H1 (cell line): ENCODE data around the gene DNAH12. TPM values are rescaled to one million over a fixed set of nuclear protein-coding genes. Genes with fewer than 3 reads are reported as not detected.

ENCODE experiments used
- CTCF ChIA-PET: fragments of 300-600 bp; sonication (Branson Sonifier 250); formaldehyde crosslinking; loops from one replicate; lab custom pipeline; 2021; ENCODE audit not compliant: partially characterized antibody; lab: Charles Lee
- POLR2A ChIA-PET: fragments of 300-600 bp; sonication (Branson Sonifier 250); formaldehyde crosslinking; loops from one replicate; lab custom pipeline; 2021; ENCODE audit warnings: inconsistent platforms; ENCODE audit not compliant: partially characterized antibody; lab: Charles Lee
- DNase-seq, 2 experiments: peaks; one replicate each; pipeline versions ENCODE4 v3.0.0 to v3.0.0-alpha.2; 2010 to 2022; ENCODE audit warnings: low spot score in 2 of 2, low read depth in 1 of 2, mixed read lengths in 1 of 2
- FAIRE-seq: peaks from 2 replicates; lab custom pipeline; 2011; peaks lifted over from hg19 to GRCh38; lab: Jason Lieb, UNC
- H2AFZ ChIP-seq: 2 replicates; pipeline ENCODE4 v1.8.1; 2012; ENCODE audit warnings: low read length, inconsistent platforms
- H2AK5ac ChIP-seq: 2 replicates; pipeline ENCODE4 v1.6.1; 2013; ENCODE audit warnings: low read depth, low read length
- H2BK120ac ChIP-seq: replicated peaks from 2 replicates; pipeline ENCODE3; 2013; ENCODE audit warnings: low read depth, low read length, inconsistent platforms
- H2BK12ac ChIP-seq: 2 replicates; pipeline ENCODE4 v1.6.1; 2013; ENCODE audit warnings: low read depth, low read length
- H2BK15ac ChIP-seq: 2 replicates; pipeline ENCODE4 v1.6.1; 2013; ENCODE audit warnings: low read length
- H2BK20ac ChIP-seq: 2 replicates; pipeline ENCODE4 v1.6.1; 2013; ENCODE audit warnings: low read length
- H2BK5ac ChIP-seq: 2 replicates; pipeline ENCODE4 v1.6.1; 2013; ENCODE audit warnings: low read depth, low read length
- H3K14ac ChIP-seq: 2 replicates; pipeline ENCODE4 v1.6.1; 2013; ENCODE audit warnings: inconsistent platforms; ENCODE audit not compliant: insufficient read length
- H3K18ac ChIP-seq: 2 replicates; pipeline ENCODE4 v1.6.1; 2013; ENCODE audit warnings: low read length; ENCODE audit errors: extremely low read depth
- H3K23ac ChIP-seq: 2 replicates; pipeline ENCODE4 v1.6.1; 2013; ENCODE audit warnings: inconsistent platforms; ENCODE audit not compliant: insufficient read length
- H3K23me2 ChIP-seq: 2 replicates; pipeline ENCODE4 v1.6.1; 2013; ENCODE audit warnings: low read depth, low read length
- H3K27ac ChIP-seq: 2 replicates; pipeline ENCODE4 v1.6.1; 2011; ENCODE audit warnings: low read depth, low read length, inconsistent platforms
- H3K27me3 ChIP-seq, 4 experiments: replicated peaks in 1 of 4; 1 replicate in 1 of 4; 2 replicates in 3 of 4; pipeline versions ENCODE4 v1.6.1 to v1.8.1; 2011 to 2013; ENCODE audit warnings: low read length in 3 of 4, mild to moderate bottlenecking in 3 of 4, inconsistent platforms in 2 of 4, mixed read lengths in 2 of 4, moderate library complexity in 1 of 4; ENCODE audit not compliant: control insufficient read depth in 3 of 4, insufficient read depth in 3 of 4; ENCODE audit errors: extremely low read depth in 1 of 4
- H3K36me3 ChIP-seq, 4 experiments: 2 replicates each; pipeline versions ENCODE4 v1.6.1 to v1.8.1; 2011 to 2013; ENCODE audit warnings: mild to moderate bottlenecking in 4 of 4, low read length in 3 of 4, moderate library complexity in 2 of 4, control low read depth in 1 of 4, inconsistent platforms in 1 of 4; ENCODE audit not compliant: insufficient read depth in 4 of 4, control insufficient read depth in 2 of 4
- H3K4ac ChIP-seq: replicated peaks from 2 replicates; pipeline ENCODE3; 2013; ENCODE audit warnings: low read length, low read depth, mixed read lengths, inconsistent platforms; ENCODE audit not compliant: insufficient read length
- H3K4me1 ChIP-seq, 4 experiments: replicated peaks in 1 of 4; 1 replicate in 1 of 4; 2 replicates in 3 of 4; pipeline versions ENCODE4 v1.6.1 to v1.8.1; 2011 to 2013; ENCODE audit warnings: low read length in 3 of 4, inconsistent platforms in 2 of 4, mixed read lengths in 1 of 4; ENCODE audit not compliant: insufficient read depth in 4 of 4, control insufficient read depth in 3 of 4
- H3K4me2 ChIP-seq, 2 experiments: 2 replicates each; pipeline versions ENCODE4 v1.6.1 to v1.8.1; 2011 to 2013; ENCODE audit warnings: low read depth in 2 of 2, low read length in 2 of 2, control low read depth in 1 of 2, inconsistent platforms in 1 of 2, mild to moderate bottlenecking in 1 of 2; ENCODE audit not compliant: insufficient read depth in 1 of 2
- H3K4me3 ChIP-seq, 4 experiments: fragments of 200-600, 300-600 bp in 1 of 4; sonication (generic), shearing (Covaris generic), sonication (Bioruptor Twin) in 1 of 4; 2 replicates each; pipeline versions ENCODE4 v1.5.1 to v1.8.1; 2011 to 2016; ENCODE audit warnings: low read length in 4 of 4, low read depth in 3 of 4, control low read depth in 2 of 4, inconsistent platforms in 2 of 4, mild to moderate bottlenecking in 2 of 4, mixed read lengths in 1 of 4, moderate library complexity in 1 of 4; ENCODE audit not compliant: insufficient read depth in 2 of 4; ENCODE audit errors: extremely low read depth in 1 of 4
- H3K56ac ChIP-seq: replicated peaks from 2 replicates; pipeline ENCODE3; 2013; ENCODE audit warnings: low read depth, mild to moderate bottlenecking, mixed read lengths, low read length, inconsistent platforms; ENCODE audit not compliant: insufficient read length
- H3K79me1 ChIP-seq: 2 replicates; pipeline ENCODE4 v1.6.1; 2013; ENCODE audit warnings: low read depth, low read length, control low read depth
- H3K79me2 ChIP-seq, 2 experiments: 2 replicates each; pipeline versions ENCODE4 v1.6.1 to v1.8.1; 2012 to 2013; ENCODE audit warnings: low read length in 2 of 2, mild to moderate bottlenecking in 2 of 2, inconsistent platforms in 1 of 2; ENCODE audit not compliant: insufficient read depth in 2 of 2, control insufficient read depth in 1 of 2
- H3K9ac ChIP-seq, 4 experiments: replicated peaks in 1 of 4; 1 replicate in 1 of 4; 2 replicates in 3 of 4; pipeline versions ENCODE4 v1.6.1 to v1.8.1; 2011 to 2013; ENCODE audit warnings: low read depth in 3 of 4, low read length in 3 of 4, control low read depth in 2 of 4, mild to moderate bottlenecking in 2 of 4, moderate library complexity in 2 of 4, inconsistent platforms in 1 of 4; ENCODE audit errors: extremely low read depth in 1 of 4
- H3K9me3 ChIP-seq, 2 experiments: 2 replicates each; pipeline versions ENCODE4 v1.6.1 to v1.8.1; 2012 to 2013; ENCODE audit warnings: mild to moderate bottlenecking in 2 of 2, moderate library complexity in 2 of 2, control low read depth in 1 of 2, inconsistent platforms in 1 of 2, low read depth in 1 of 2, low read length in 1 of 2, mixed read lengths in 1 of 2; ENCODE audit not compliant: insufficient read depth in 2 of 2
- H4K20me1 ChIP-seq, 2 experiments: replicated peaks in 1 of 2; 2 replicates each; pipeline versions ENCODE3 to v1.8.1; 2011 to 2013; ENCODE audit warnings: inconsistent platforms in 2 of 2, low read length in 2 of 2, mild to moderate bottlenecking in 1 of 2; ENCODE audit not compliant: insufficient read depth in 2 of 2, control insufficient read depth in 1 of 2
- H4K5ac ChIP-seq: 2 replicates; pipeline ENCODE4 v1.6.1; 2013; ENCODE audit warnings: low read length, low read depth, mixed read lengths, inconsistent platforms; ENCODE audit not compliant: insufficient read length
- H4K8ac ChIP-seq: 2 replicates; pipeline ENCODE4 v1.8.0; 2013; ENCODE audit warnings: mild to moderate bottlenecking, moderate library complexity, low read length, inconsistent platforms; ENCODE audit not compliant: insufficient read depth; ENCODE audit errors: extremely low read depth
- H4K91ac ChIP-seq: replicated peaks from 2 replicates; pipeline ENCODE3; 2013; ENCODE audit warnings: low read length, mixed read lengths, inconsistent platforms; ENCODE audit not compliant: insufficient read length
- CREB1 ChIP-seq: IDR thresholded peaks from 2 replicates; pipeline ENCODE4 v1.6.1; 2012; ENCODE audit warnings: inconsistent platforms
- EP300 ChIP-seq, 2 experiments: IDR thresholded peaks; 1 replicate in 1 of 2; 2 replicates in 1 of 2; pipeline ENCODE4 v1.6.1; 2011 to 2012; ENCODE audit warnings: low read depth in 2 of 2, low read length in 2 of 2, mild to moderate bottlenecking in 2 of 2, borderline replicate concordance in 1 of 2, inconsistent platforms in 1 of 2, moderate library complexity in 1 of 2
- HDAC6 ChIP-seq: IDR thresholded peaks from one replicate; pipeline ENCODE4 v1.7.1; 2012; ENCODE audit warnings: low read depth, mild to moderate bottlenecking, inconsistent platforms, low read length, moderate library complexity
- NRF1 ChIP-seq: IDR thresholded peaks from 2 replicates; pipeline ENCODE4 v1.6.1; 2011; ENCODE audit warnings: mild to moderate bottlenecking, low read depth, low read length, improper control_type of control experiment
- POLR2A ChIP-seq, 2 experiments: IDR thresholded peaks; 1 replicate in 1 of 2; 2 replicates in 1 of 2; pipeline ENCODE4 v1.6.1; 2011; ENCODE audit warnings: low read depth in 2 of 2, low read length in 2 of 2, mild to moderate bottlenecking in 2 of 2; ENCODE audit errors: control extremely low read depth in 1 of 2
- POLR2AphosphoS5 ChIP-seq: IDR thresholded peaks from 2 replicates; pipeline ENCODE4 v1.6.1; 2011; ENCODE audit warnings: low read depth, low read length
- SP2 ChIP-seq: IDR thresholded peaks from 2 replicates; pipeline ENCODE4 v1.6.1; 2012; ENCODE audit warnings: mild to moderate bottlenecking, low read length, inconsistent platforms
- TBP ChIP-seq: IDR thresholded peaks from 2 replicates; pipeline ENCODE4 v1.6.1; 2011; ENCODE audit warnings: low read depth, low read length, improper control_type of control experiment
- TCF12 ChIP-seq: IDR thresholded peaks from 2 replicates; pipeline ENCODE4 v1.6.1; 2011; ENCODE audit warnings: low read depth, mild to moderate bottlenecking, low read length
- ZNF274 ChIP-seq: IDR thresholded peaks from 2 replicates; pipeline ENCODE4 v1.7.0; 2012; ENCODE audit warnings: low read length, borderline replicate concordance; ENCODE audit errors: extremely low read depth
- polyA plus RNA-seq, 7 experiments: library from polyadenylated mRNA; depleted of rRNA in 3 of 7; stranded (reverse) in 5 of 7; unstranded in 2 of 7; fragments of >200 nt in 5 of 7; fragments of 200-250 nt in 2 of 7; gene quantifications; 1 replicate in 5 of 7; 2 replicates in 1 of 7; 4 replicates in 1 of 7; pipeline versions ENCODE4 v1.2.1 to v1.2.3, GENCODE V29; 2011 to 2013; ENCODE audit warnings: missing spikeins in 2 of 7, mixed read lengths in 2 of 7
- total RNA-seq: library from RNA; stranded (reverse); fragmentation: NEBNext Ultra II Directional; extraction: Animal tissue kit (Norgen Biotek cat#: 25700); gene quantifications from 2 replicates; pipeline ENCODE4 v1.2.1, GENCODE V29; 2021
- TF ChIP-seq, protein P1 (sequence below): IDR thresholded peaks from 2 replicates; pipeline ENCODE4 v1.6.1; 2012; ENCODE audit warnings: low read length, inconsistent platforms

The DNAH12 gene
- total and polyA plus RNA-seq, 2 of the 8 experiments (the other 6 are each of a cell fraction or from before 2014, with no cell fraction given), result not detected

DNA sequence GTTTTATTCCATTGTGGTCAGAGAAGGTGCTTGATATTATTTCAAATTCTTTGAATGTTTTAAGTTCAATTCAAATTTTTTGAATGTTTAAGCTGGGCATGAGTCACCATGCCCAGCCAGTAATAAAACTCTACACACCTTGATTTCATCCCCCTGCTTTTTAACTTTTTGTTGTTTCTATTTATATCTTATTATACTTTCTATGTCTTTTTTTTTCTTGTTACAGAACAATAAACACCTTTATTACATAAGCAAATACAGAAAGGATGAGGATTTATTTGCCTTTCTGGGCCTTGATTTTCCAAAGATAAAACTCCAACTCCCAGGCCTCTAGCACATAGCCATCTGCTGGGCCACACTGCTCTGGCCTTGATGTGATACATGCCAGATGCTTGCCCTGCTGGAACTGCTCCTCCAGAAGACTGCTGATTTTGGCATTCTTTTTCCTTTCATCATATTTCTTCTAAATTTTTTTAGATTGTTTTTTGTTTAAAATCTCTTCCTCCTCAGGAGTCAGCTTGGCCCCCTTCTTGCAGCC, 14.0 kb downstream of the DNAH12 start:
- Histone ChIP-seq H2BK15ac (no peak overlapping the region), H3K14ac (no peak overlapping the region), H2BK20ac (no peak overlapping the region), H4K8ac (no peak overlapping the region), H3K18ac (no peak overlapping the region), H2AK5ac (no peak overlapping the region), H2BK12ac (no peak overlapping the region), H3K23ac (no peak overlapping the region), H3K4me2 (no peak overlapping the region), H2BK5ac (no peak overlapping the region), H4K91ac (no peak overlapping the region), H2BK120ac (no peak overlapping the region), H3K4ac (no peak overlapping the region), H3K79me2 (no peaks in the 10 kb centered on the region), H3K27me3 (no peaks in the 10 kb centered on the region), H3K9me3 (no peaks in the 10 kb centered on the region), H3K23me2 (no peaks in the 10 kb centered on the region; the same call in 1 of the 2 replicates), H3K4me1 (no peaks in the 10 kb centered on the region), H4K5ac (no peak overlapping the region), H3K27ac (no peak overlapping the region), H2AFZ (no peak overlapping the region), H3K79me1 (no peaks in the 10 kb centered on the region), H4K20me1 (no peaks in the 10 kb centered on the region), H3K9ac (no peak overlapping the region), H3K56ac (no peak overlapping the region), H3K4me3 (no peak overlapping the region), H3K36me3 (no peaks in the 10 kb centered on the region)
- POLR2A ChIA-PET, result no interaction called here
- no peak for DNase-seq
- no peak for FAIRE-seq
- TF ChIP-seq TBP, result no peak
- no peak for TF ChIP-seq CREB1
- TF ChIP-seq HDAC6, result no peak
- no peak for TF ChIP-seq POLR2AphosphoS5
- no peak for TF ChIP-seq POLR2A (IDR thresholded peaks at IDR 0.05; ENCODE audit: control extremely low read depth in 1 of 2, low read depth in 2 of 2, low read length in 2 of 2)
- TF ChIP-seq ZNF274, result no peak
- no peak for TF ChIP-seq SP2
- no peak for TF ChIP-seq TCF12
- TF ChIP-seq, protein P1, sequence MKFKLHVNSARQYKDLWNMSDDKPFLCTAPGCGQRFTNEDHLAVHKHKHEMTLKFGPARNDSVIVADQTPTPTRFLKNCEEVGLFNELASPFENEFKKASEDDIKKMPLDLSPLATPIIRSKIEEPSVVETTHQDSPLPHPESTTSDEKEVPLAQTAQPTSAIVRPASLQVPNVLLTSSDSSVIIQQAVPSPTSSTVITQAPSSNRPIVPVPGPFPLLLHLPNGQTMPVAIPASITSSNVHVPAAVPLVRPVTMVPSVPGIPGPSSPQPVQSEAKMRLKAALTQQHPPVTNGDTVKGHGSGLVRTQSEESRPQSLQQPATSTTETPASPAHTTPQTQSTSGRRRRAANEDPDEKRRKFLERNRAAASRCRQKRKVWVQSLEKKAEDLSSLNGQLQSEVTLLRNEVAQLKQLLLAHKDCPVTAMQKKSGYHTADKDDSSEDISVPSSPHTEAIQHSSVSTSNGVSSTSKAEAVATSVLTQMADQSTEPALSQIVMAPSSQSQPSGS, result no peak
- no peak for TF ChIP-seq EP300 (IDR thresholded peaks at IDR 0.05; ENCODE audit: borderline replicate concordance in 1 of 2, low read depth in 2 of 2, low read length in 2 of 2)
- no peak for TF ChIP-seq NRF1
- CTCF ChIA-PET, result interaction anchor here (0.6 kb wide), 1 partner anchor 52 kb away, joined by 3 read pairs; no protein-coding TSS in a partner anchor
